Spleen (tissue), 7 donors: Measurements from ENCODE around the gene RYR1.

Source experiments
- CTCF ChIP-seq, 11 experiments: fragments of 200-600 bp in 7 of 11; fragments of 450-650 bp in 4 of 11; sonication (generic) in 4 of 11; IDR thresholded peaks in 8 of 11; conservative IDR thresholded peaks in 3 of 11; 1 replicate in 7 of 11; 2 replicates in 4 of 11; pipeline versions ENCODE4 v1.4.0 to v1.8.0; 2016 to 2021; ENCODE audit warnings: antibody characterized with exemption in 11 of 11, inconsistent platforms in 4 of 11, mild to moderate bottlenecking in 1 of 11
- POLR2AphosphoS5 ChIP-seq, 3 donors: sonication (generic); formaldehyde crosslinking; IDR thresholded peaks; one replicate each; pipeline ENCODE4 v1.5.1; 2017; ENCODE audit warnings: antibody characterized with exemption in 3 of 3
- donor health status: DM: no; HTN: no; CAD: no; lungs with moderate emphysema.
- donor health status: DM: no; HTN: no; CAD: no.
- donor health status: DM: no; HTN: no; CAD: no.

GRCh38 chr19:38528931-38529330, 95.4 kb downstream of the RYR1 start:
- no peak for TF ChIP-seq CTCF (IDR thresholded peaks at IDR 0.05 in 8 of 11, conservative IDR thresholded peaks at IDR 0.05 in 3 of 11)
- no peak for TF ChIP-seq POLR2AphosphoS5 (IDR thresholded peaks at IDR 0.05)
